A549 (cell line): ENCODE measurements around the gene USP32.

Experiments
- BCL3 ChIP-seq: fragments of >200 bp; sonication (Bioruptor Twin); formaldehyde crosslinking; IDR thresholded peaks from 3 replicates; pipeline ENCODE4 v1.6.1; 2016
- CBX8 ChIP-seq: fragments of 200-600 bp; sonication (generic); IDR thresholded peaks from 2 replicates; pipeline ENCODE4 v1.6.1; 2016
- CEBPB ChIP-seq, 2 experiments: fragments of >200 bp in 1 of 2; sonication (Bioruptor Twin) in 1 of 2; formaldehyde crosslinking in 1 of 2; IDR thresholded peaks; 2 replicates each; pipeline ENCODE4 v1.6.1; 2012 to 2016
- EP300 ChIP-seq, 2 experiments: fragments of >200 bp; sonication (Bioruptor Twin); formaldehyde crosslinking; IDR thresholded peaks; 2 replicates in 1 of 2; 3 replicates in 1 of 2; pipeline ENCODE4 v1.6.1; 2016 to 2017
- HOXA7 ChIP-seq: fragments of 250-450 bp; sonication (Bioruptor Pico); IDR thresholded peaks from 2 replicates; pipeline ENCODE4 v1.5.0; 2020; ENCODE audit warnings: mild to moderate bottlenecking, moderate library complexity
- KDM1A ChIP-seq: fragments of 200-600 bp; sonication (generic); IDR thresholded peaks from 2 replicates; pipeline ENCODE4 v1.6.1; 2016; ENCODE audit warnings: low read depth, mild to moderate bottlenecking
- MAZ ChIP-seq: fragments of 150-350 bp; IDR thresholded peaks from 2 replicates; pipeline ENCODE4 v1.6.1; 2014; ENCODE audit warnings: antibody characterized with exemption, low read depth, low read length, borderline replicate concordance
- POLR2A ChIP-seq: IDR thresholded peaks from 2 replicates; pipeline ENCODE4 v1.6.1; 2012; ENCODE audit warnings: mild to moderate bottlenecking, low read length
- TFCP2L1 ChIP-seq: fragments of 250-450 bp; sonication (Bioruptor Pico); IDR thresholded peaks from 2 replicates; pipeline ENCODE4 v1.5.0; 2021; ENCODE audit warnings: mild to moderate bottlenecking

- TF ChIP-seq EP300 (IDR thresholded peaks at IDR 0.05) (no peak), TFCP2L1 (no peak), CBX8 (no peak), BCL3 (no peak), CEBPB (IDR thresholded peaks at IDR 0.05) (no peak), POLR2A (no peak), HOXA7 (CRISPR knock-in tag) (no peak), KDM1A (no peak), MAZ (no peak)
Measured at GRCh38 chr17:60415146-60415545, 23.2 kb upstream of the USP32 start.
